HCT116 (cell line): ENCODE results near the gene TMEM212. TPM values are rescaled to one million over a fixed set of nuclear protein-coding genes. Genes with fewer than 3 reads are reported as not detected.
"Not testable (repeated sequence)": the region's sequence is repeated elsewhere in the genome, so short reads cannot be mapped to it uniquely, and the experiment has no call there.

Experiments used
- ATAC-seq: fragments of 200-7000 bp; cut with Tn5 transposase; 2 replicates; pipeline ENCODE4 v1.9.1; 2020; ENCODE audit warnings: mild to moderate bottlenecking, moderate library complexity
- BruUV-seq: library from RNA; stranded (reverse); fragments of 400-500 nt; replicated peaks from 2 replicates; lab custom pipeline; 2021; lab: Mats Ljungman, UMichigan
- CTCF ChIA-PET: fragments of 300-600 bp; sonication (Branson Sonifier 250); formaldehyde crosslinking; loops from one replicate; lab custom pipeline; 2021; ENCODE audit warnings: antibody characterized with exemption; lab: Charles Lee
- POLR2A ChIA-PET: fragments of 300-600, 350-600 bp; sonication (Branson Sonifier 250); formaldehyde crosslinking; loops from one replicate; lab custom pipeline; 2021; ENCODE audit warnings: antibody characterized with exemption; lab: Charles Lee
- RAD21 ChIA-PET, 2 experiments: fragments of 300-600 bp; sonication (Branson Sonifier 250); formaldehyde crosslinking; loops; one replicate each; lab custom pipeline; 2023; ENCODE audit warnings: low total read pairs in 2 of 2; ENCODE audit not compliant: uncharacterized antibody in 2 of 2, unreplicated experiment in 2 of 2, low non-redundant PET in 1 of 2; lab: Charles Lee
- DNase-seq: peaks from one replicate; pipeline ENCODE4 v3.0.0-alpha.2; 2010; ENCODE audit warnings: low read depth, low spot score
- H2AFZ ChIP-seq: fragments of 200-600 bp; shearing (Covaris generic), sonication (generic); 2 replicates; pipeline ENCODE4 v1.6.1; 2017; ENCODE audit warnings: low read depth, mixed run types, mixed read lengths, antibody characterized with exemption, low read length; ENCODE audit not compliant: poor library complexity, severe bottlenecking
- H3K27ac ChIP-seq: 2 replicates; pipeline ENCODE4 v1.5.1; 2012; ENCODE audit warnings: low read depth, low read length
- H3K27me3 ChIP-seq: fragments of 200-600 bp; sonication (generic); 2 replicates; pipeline ENCODE4 v1.6.1; 2016; ENCODE audit warnings: mixed run types, low read length, mixed read lengths; ENCODE audit not compliant: insufficient read depth
- H3K36me3 ChIP-seq, 2 experiments: fragments of 200-500 bp in 1 of 2; fragments of 200-600 bp in 1 of 2; sonication (Bioruptor generic) in 1 of 2; sonication (generic) in 1 of 2; 2 replicates each; pipeline versions ENCODE4 v1.5.1 to v1.6.1; 2014 to 2016; ENCODE audit warnings: low read length in 2 of 2, inconsistent platforms in 1 of 2, mixed read lengths in 1 of 2, mixed run types in 1 of 2; ENCODE audit not compliant: insufficient read depth in 2 of 2, control insufficient read depth in 1 of 2
- H3K4me1 ChIP-seq, 2 experiments: fragments of 200-600 bp in 1 of 2; sonication (generic) in 1 of 2; 2 replicates each; pipeline versions ENCODE4 v1.5.1 to v1.6.1; 2012 to 2017; ENCODE audit warnings: low read length in 2 of 2, inconsistent platforms in 1 of 2, mild to moderate bottlenecking in 1 of 2, mixed read lengths in 1 of 2, mixed run types in 1 of 2, moderate library complexity in 1 of 2; ENCODE audit not compliant: insufficient read depth in 2 of 2, control insufficient read depth in 1 of 2
- H3K4me2 ChIP-seq: fragments of 200-600 bp; sonication (generic); 2 replicates; pipeline ENCODE4 v1.6.1; 2017; ENCODE audit warnings: mixed run types, low read length, mixed read lengths
- H3K4me3 ChIP-seq, 2 experiments: fragments of 200-600 bp in 1 of 2; sonication (generic) in 1 of 2; replicated peaks in 1 of 2; 2 replicates each; pipeline ENCODE4 v1.5.1; 2011 to 2016; ENCODE audit warnings: low read length in 2 of 2, control low read depth in 1 of 2, low read depth in 1 of 2, mild to moderate bottlenecking in 1 of 2, mixed read lengths in 1 of 2, mixed run types in 1 of 2
- H3K79me2 ChIP-seq: fragments of 200-600 bp; sonication (generic); 2 replicates; pipeline ENCODE4 v1.6.1; 2017; ENCODE audit warnings: mild to moderate bottlenecking, mixed run types, low read length, moderate library complexity, mixed read lengths; ENCODE audit not compliant: insufficient read depth
- H3K9ac ChIP-seq: fragments of 200-600 bp; sonication (generic); 2 replicates; pipeline ENCODE4 v1.6.1; 2016; ENCODE audit warnings: low read length, mixed read lengths
- H3K9me2 ChIP-seq: fragments of 200-600 bp; sonication (generic), shearing (Covaris generic); 2 replicates; pipeline ENCODE4 v1.6.1; 2017; ENCODE audit warnings: mixed run types, mild to moderate bottlenecking, moderate library complexity; ENCODE audit not compliant: insufficient read depth
- H3K9me3 ChIP-seq, 2 experiments: fragments of 200-500 bp in 1 of 2; fragments of 200-600 bp in 1 of 2; sonication (Bioruptor generic) in 1 of 2; sonication (generic) in 1 of 2; 2 replicates each; pipeline ENCODE4 v1.6.1; 2014 to 2017; ENCODE audit warnings: low read length in 2 of 2, mixed read lengths in 2 of 2, inconsistent platforms in 1 of 2, low read depth in 1 of 2, mild to moderate bottlenecking in 1 of 2, mixed run types in 1 of 2, moderate library complexity in 1 of 2; ENCODE audit not compliant: control insufficient read depth in 1 of 2, insufficient read depth in 1 of 2
- H4K20me1 ChIP-seq: fragments of 200-600 bp; sonication (generic), shearing (Covaris generic); 2 replicates; pipeline ENCODE4 v1.6.1; 2017; ENCODE audit warnings: mixed run types, mild to moderate bottlenecking, moderate library complexity; ENCODE audit not compliant: insufficient read depth
- ATF3 ChIP-seq: IDR thresholded peaks from 2 replicates; pipeline ENCODE4 v1.6.1; 2012
- CBX3 ChIP-seq: IDR thresholded peaks from 2 replicates; pipeline ENCODE4 v1.6.1; 2012; ENCODE audit warnings: low read depth
- CEBPB ChIP-seq: IDR thresholded peaks from 2 replicates; pipeline ENCODE4 v1.6.1; 2012; ENCODE audit warnings: low read depth
- ELF1 ChIP-seq: IDR thresholded peaks from 2 replicates; pipeline ENCODE4 v1.6.1; 2012; ENCODE audit warnings: low read depth, borderline replicate concordance
- EZH2 ChIP-seq: fragments of 200-600 bp; sonication (generic); IDR thresholded peaks from 2 replicates; pipeline ENCODE4 v1.6.1; 2017; ENCODE audit warnings: antibody characterized with exemption, mixed run types
- POLR2A ChIP-seq: IDR thresholded peaks from 2 replicates; pipeline ENCODE4 v1.7.0; 2011; ENCODE audit warnings: borderline replicate concordance; ENCODE audit not compliant: insufficient read depth, insufficient read length; ENCODE audit errors: extremely low read depth
- SIN3A ChIP-seq: IDR thresholded peaks from 2 replicates; pipeline ENCODE4 v1.6.1; 2012; ENCODE audit warnings: low read depth
- SRF ChIP-seq: IDR thresholded peaks from 2 replicates; pipeline ENCODE4 v1.6.1; 2012; ENCODE audit warnings: low read depth
- ZNF274 ChIP-seq: fragments of 200-500 bp; sonication (Bioruptor generic); IDR thresholded peaks from 2 replicates; pipeline ENCODE4 v1.6.1; 2014; ENCODE audit warnings: mild to moderate bottlenecking, low read depth, low read length, inconsistent platforms
- intact Hi-C: fragments of 100-400 bp; cut with micrococcal nuclease; formaldehyde crosslinking; loops from 2 replicates; pipeline ENCODE4 v1.10.0; 2022
- total RNA-seq: library from RNA; stranded (reverse); gene quantifications from one replicate; pipeline ENCODE4 v1.2.1, GENCODE V29; 2021; ENCODE audit not compliant: unreplicated experiment
- TF ChIP-seq, protein P1 (sequence below): IDR thresholded peaks from 2 replicates; pipeline ENCODE4 v1.6.1; 2012
- TF ChIP-seq, protein P2 (sequence below), 3 experiments: fragments of 200-600 bp in 1 of 3; sonication (generic) in 1 of 3; IDR thresholded peaks in 2 of 3; conservative IDR thresholded peaks in 1 of 3; 2 replicates each; pipeline ENCODE4 v1.5.1; 2012 to 2017; ENCODE audit warnings: low read depth in 2 of 3, low read length in 2 of 3, antibody characterized with exemption in 1 of 3, borderline replicate concordance in 1 of 3, control low read depth in 1 of 3, mild to moderate bottlenecking in 1 of 3, mixed read lengths in 1 of 3, mixed run types in 1 of 3, moderate library complexity in 1 of 3; ENCODE audit not compliant: insufficient read depth in 1 of 3

TMEM212 gene
- total RNA-seq, 1 experiment from 2014 or later, result not detected

DNA sequence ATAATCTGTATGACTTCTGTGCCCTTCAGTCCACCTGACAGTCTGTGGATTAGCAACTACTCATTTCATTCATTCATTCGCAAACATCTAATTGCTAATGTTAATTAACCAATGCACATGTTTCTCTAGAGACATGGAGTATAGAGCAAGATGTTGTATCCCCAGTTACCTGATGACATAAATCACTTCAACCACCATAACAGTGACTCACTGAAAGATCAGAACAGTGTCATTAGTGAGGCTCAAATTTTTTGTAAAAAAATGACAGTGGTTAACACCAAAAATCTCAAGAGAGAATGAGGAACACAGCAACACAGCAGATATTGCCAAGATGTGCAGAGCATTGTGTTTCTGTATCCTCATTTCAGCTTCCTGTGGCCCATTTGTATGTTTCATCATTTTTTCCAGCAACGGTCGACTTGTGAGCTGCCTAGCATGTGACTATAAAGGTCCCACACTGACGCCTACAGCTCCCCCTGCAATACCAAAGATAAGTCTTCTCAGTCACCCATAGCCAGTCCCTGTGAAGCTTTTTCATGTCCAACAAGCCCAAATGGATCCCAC lies 29.2 kb upstream of the TMEM212 start (continued):
- TF ChIP-seq CEBPB (no peak), ATF3 (no peak), POLR2A (no peak), CBX3 (no peak), SRF (no peak), ELF1 (no peak), EZH2 (no peak), ZNF274 (no peak), SIN3A (no peak)
- TF ChIP-seq, protein P1, sequence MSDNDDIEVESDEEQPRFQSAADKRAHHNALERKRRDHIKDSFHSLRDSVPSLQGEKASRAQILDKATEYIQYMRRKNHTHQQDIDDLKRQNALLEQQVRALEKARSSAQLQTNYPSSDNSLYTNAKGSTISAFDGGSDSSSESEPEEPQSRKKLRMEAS, result no peak
- TF ChIP-seq, protein P2, sequence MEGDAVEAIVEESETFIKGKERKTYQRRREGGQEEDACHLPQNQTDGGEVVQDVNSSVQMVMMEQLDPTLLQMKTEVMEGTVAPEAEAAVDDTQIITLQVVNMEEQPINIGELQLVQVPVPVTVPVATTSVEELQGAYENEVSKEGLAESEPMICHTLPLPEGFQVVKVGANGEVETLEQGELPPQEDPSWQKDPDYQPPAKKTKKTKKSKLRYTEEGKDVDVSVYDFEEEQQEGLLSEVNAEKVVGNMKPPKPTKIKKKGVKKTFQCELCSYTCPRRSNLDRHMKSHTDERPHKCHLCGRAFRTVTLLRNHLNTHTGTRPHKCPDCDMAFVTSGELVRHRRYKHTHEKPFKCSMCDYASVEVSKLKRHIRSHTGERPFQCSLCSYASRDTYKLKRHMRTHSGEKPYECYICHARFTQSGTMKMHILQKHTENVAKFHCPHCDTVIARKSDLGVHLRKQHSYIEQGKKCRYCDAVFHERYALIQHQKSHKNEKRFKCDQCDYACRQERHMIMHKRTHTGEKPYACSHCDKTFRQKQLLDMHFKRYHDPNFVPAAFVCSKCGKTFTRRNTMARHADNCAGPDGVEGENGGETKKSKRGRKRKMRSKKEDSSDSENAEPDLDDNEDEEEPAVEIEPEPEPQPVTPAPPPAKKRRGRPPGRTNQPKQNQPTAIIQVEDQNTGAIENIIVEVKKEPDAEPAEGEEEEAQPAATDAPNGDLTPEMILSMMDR (IDR thresholded peaks at IDR 0.05 in 2 of 3, conservative IDR thresholded peaks at IDR 0.05 in 1 of 3; ENCODE audit: borderline replicate concordance in 1 of 3, insufficient read depth in 1 of 3, low read depth in 2 of 3, low read length in 2 of 3), result no peak

GRCh38 chr3:171814662-171815061 lies 28.5 kb upstream of the TMEM212 start:
- H4K20me1 ChIP-seq, H3K27ac ChIP-seq, RAD21 ChIA-PET, DNase-seq, H2AFZ ChIP-seq, H3K4me3 ChIP-seq, H3K79me2 ChIP-seq, H3K4me2 ChIP-seq, H3K36me3 ChIP-seq, H3K27me3 ChIP-seq, H3K9me3 ChIP-seq, BruUV-seq, H3K9me2 ChIP-seq, POLR2A ChIA-PET, H3K9ac ChIP-seq, ATAC-seq: not testable (repeated sequence)
- CTCF ChIA-PET, result interaction anchor here (1.9 kb wide), 1 partner anchor 15 kb away, joined by 5 read pairs; no protein-coding TSS in a partner anchor
- intact Hi-C loops, result loop anchor here (10.0 kb wide), 1 partner anchor 60 kb away; no protein-coding TSS in a partner anchor
- H3K4me1 ChIP-seq, result peaks cover 5 to 26% of the 10 kb centered on the region in 2 experiments; a peak in 3 of 4 replicates
